ENCODE results near the gene PTPRA. TPM values are rescaled to one million over a fixed set of nuclear protein-coding genes. Genes with fewer than 3 reads are reported as not detected.
A peak's percentile ranks its signal among the peaks of the same experiment; 100 is the strongest.

The PTPRA gene
- total and polyA plus RNA-seq, 2 of the 13 experiments (the other 11 are each of a cell fraction or from before 2014, with no cell fraction given): 47.2 to 127 TPM

GRCh38 chr20:2840967-2841531 is 32.2 kb upstream of the PTPRA start:
- DNase-seq (ENCODE audit: low spot score) (peak; percentile 66), ATAC-seq (peak; percentile 87), FAIRE-seq (no peak)
- H4K20me1 ChIP-seq (ENCODE audit: insufficient read depth, low read length): no peaks in the 10 kb centered on the region
- H3K27me3 ChIP-seq (ENCODE audit: control insufficient read depth in 1 of 2, insufficient read depth in 2 of 2, low read length in 2 of 2): no peaks in the 10 kb centered on the region; a peak in 1 of 5 replicates
- intact Hi-C loops (cut with micrococcal nuclease; ENCODE audit: unreplicated experiment): no loop called here
- peaks cover 4 to 11% of the 10 kb centered on the region in 2 experiments; a peak in 3 of 5 replicates for H3K36me3 ChIP-seq (replicated peaks in 1 of 2; ENCODE audit: control insufficient read depth in 1 of 2, insufficient read depth in 2 of 2, low read length in 2 of 2)
- WGBS (ENCODE audit: low lambda C conversion rate): 3% methylated on average over 23 of the region's 33 CpGs
- peak overlapping the region; percentile 88 for H3K9ac ChIP-seq (ENCODE audit: insufficient read depth, low read depth, low read length)
- H3K79me2 ChIP-seq (ENCODE audit: insufficient read depth, low read length): peaks cover 8% of the 10 kb centered on the region
- ChIA-PET POLR2A (interaction anchor here (0.6 to 1.9 kb wide), 10 partner anchors 8 to 205 kb away, joined by 3 to 12 read pairs (median 4); partner anchors contain the start of genes MRPS26 and PTPRA), CTCF (ENCODE audit: low intra/inter-chr PET ratio, low total read pairs) (no interaction called here)
- no peaks in the 10 kb centered on the region for H3K9me3 ChIP-seq (ENCODE audit: low read length)
- H3K4me3 ChIP-seq (replicated peaks in 1 of 3; ENCODE audit: insufficient read depth in 1 of 3, low read depth in 2 of 3, low read length in 3 of 3): peak overlapping the region; percentile 71 to 97 (median 74)
- H2AFZ ChIP-seq (ENCODE audit: low read length): peak overlapping the region; percentile 92
- in situ Hi-C loops (cut with HindIII; ENCODE audit: extremely low pct_ligation_motif_present, low pct_unique_long_range_greater_than_20kb): loop anchor here (10.0 kb wide), 1 partner anchor 86 kb away; no protein-coding TSS in a partner anchor
- TSS peak; percentile 86 for BruUV-seq (replicated peaks)
- peak overlapping the region; percentile 77 for H3K4me2 ChIP-seq (ENCODE audit: low read depth, low read length)
- H3K27ac ChIP-seq (ENCODE audit: extremely low read length, insufficient read depth, low read length): peak overlapping the region; percentile 76
- peaks cover 30% of the 10 kb centered on the region for H3K4me1 ChIP-seq (ENCODE audit: insufficient read depth, low read length)
- TF ChIP-seq AKAP8 (CRISPR knock-in tag; IDR thresholded peaks at IDR 0.05) (peak; percentile 71; the same call in 1 of the 2 replicates), CENPT (CRISPR knock-in tag; IDR thresholded peaks at IDR 0.05; ENCODE audit: low read depth) (0 out of 2 replicates have a peak, but pooled peaks have one; percentile 21), NBN (conservative IDR thresholded peaks at IDR 0.05) (no peak), ZNF256 (CRISPR knock-in tag; conservative IDR thresholded peaks at IDR 0.05) (0 out of 2 replicates have a peak, but pooled peaks have one; percentile 36), ZNF567 (CRISPR knock-in tag; IDR thresholded peaks at IDR 0.05; ENCODE audit: borderline replicate concordance) (0 out of 2 replicates have a peak, but pooled peaks have one; percentile 11), ZIK1 (CRISPR knock-in tag; IDR thresholded peaks at IDR 0.05; ENCODE audit: borderline replicate concordance, low read depth) (no peak), ZZZ3 (CRISPR knock-in tag; IDR thresholded peaks at IDR 0.05; ENCODE audit: borderline replicate concordance) (no peak), YY1 (IDR thresholded peaks at IDR 0.05; ENCODE audit: insufficient read depth, insufficient replicate concordance, low read depth, low read length) (no peak), FLYWCH1 (CRISPR knock-in tag; IDR thresholded peaks at IDR 0.05) (no peak), NFE2L1 (CRISPR knock-in tag; IDR thresholded peaks at IDR 0.05; ENCODE audit: borderline replicate concordance) (peak; percentile 41; the same call in 1 of the 2 replicates), ZFP90 (CRISPR knock-in tag; IDR thresholded peaks at IDR 0.05; ENCODE audit: borderline replicate concordance) (peak; percentile 75), FOXP4 (CRISPR knock-in tag; IDR thresholded peaks at IDR 0.05) (peak; percentile 60), ZNF563 (CRISPR knock-in tag; IDR thresholded peaks at IDR 0.05) (no peak), ZNF235 (CRISPR knock-in tag; IDR thresholded peaks at IDR 0.05; ENCODE audit: borderline replicate concordance) (0 out of 2 replicates have a peak, but pooled peaks have one; percentile 36), DR1 (CRISPR knock-in tag; IDR thresholded peaks at IDR 0.05) (peak; percentile 49; the same call in 1 of the 2 replicates), CTCF (CRISPR knock-in tag; IDR thresholded peaks at IDR 0.05) (peak; percentile 28), HMGXB4 (CRISPR knock-in tag; IDR thresholded peaks at IDR 0.05; ENCODE audit: borderline replicate concordance in 1 of 2, low read depth in 1 of 2) (peak in 1 of 2 experiments; percentile 27; a peak in 1 of 4 replicates)
